Measurements from ENCODE around the gene CTDNEP1. TPM values are rescaled to one million over a fixed set of nuclear protein-coding genes. Genes with fewer than 3 reads are reported as not detected.

CTDNEP1 gene
- total RNA-seq, 4 donors from 2014 or later = 71.5 to 150 (median 111) TPM

DNA sequence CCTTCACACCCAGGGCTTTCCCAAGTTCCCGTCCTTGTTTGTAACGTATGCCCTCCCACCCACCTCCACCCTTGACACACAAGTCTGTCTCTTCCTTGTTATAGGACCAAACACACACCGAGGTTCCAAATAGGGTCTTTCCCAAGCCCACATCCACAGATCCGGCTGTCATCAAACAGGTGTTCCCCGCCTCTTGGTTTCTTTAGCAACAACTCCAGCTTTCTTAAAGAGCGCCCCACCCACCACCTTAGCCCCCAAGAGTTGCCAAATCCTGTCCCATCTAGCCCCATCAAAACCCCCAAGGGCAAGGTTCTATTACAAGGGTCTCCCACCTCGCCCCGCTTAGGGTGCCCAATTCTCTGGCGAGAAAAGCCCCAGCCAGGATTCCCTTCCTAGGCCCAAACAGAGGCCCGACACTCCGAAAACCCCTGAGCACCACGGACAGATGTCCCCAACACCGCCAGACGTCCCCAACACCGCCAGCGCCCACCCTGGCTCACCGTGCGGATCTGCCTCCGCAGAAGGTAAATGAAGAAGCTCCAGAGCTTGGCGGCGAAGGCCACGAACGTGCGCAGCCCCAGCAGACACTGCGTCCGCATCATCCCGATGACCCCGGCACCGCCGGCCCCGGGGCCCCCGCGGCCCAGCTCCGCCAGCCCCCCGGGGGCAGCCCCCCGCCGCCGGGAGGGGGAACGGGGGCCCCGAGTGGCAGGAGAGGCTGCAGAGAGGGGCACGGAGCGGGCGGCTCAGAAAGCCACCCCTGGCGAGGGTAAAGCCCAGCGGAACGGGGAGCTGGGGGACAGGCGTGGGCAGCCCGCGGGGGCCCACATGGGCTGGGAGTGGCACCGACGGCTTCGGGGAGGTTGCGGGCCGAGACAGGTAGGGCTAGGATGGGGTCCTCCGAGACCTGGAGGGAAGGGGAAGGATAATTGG lies 573 bp downstream of the CTDNEP1 start:
- no peaks in the 10 kb centered on the region for H3K27me3 ChIP-seq
- in situ Hi-C loops (cut with MboI; ENCODE audit: low sequenced_read_pairs in 4 of 4) = loop anchor here in 1 of 4 donors (10.0 kb wide), 1 partner anchor 54 kb away; the partner anchor contains the start of gene EIF5A
- intact Hi-C loops (cut with DNase I; ENCODE audit: low total_unique reads) = loop anchor here (5.0 kb wide), 2 partner anchors 321 to 436 kb away; partner anchors contain the start of genes TP53 and WRAP53
- no peak for TF ChIP-seq POLR2A (IDR thresholded peaks at IDR 0.05)
- TF ChIP-seq, protein P1, sequence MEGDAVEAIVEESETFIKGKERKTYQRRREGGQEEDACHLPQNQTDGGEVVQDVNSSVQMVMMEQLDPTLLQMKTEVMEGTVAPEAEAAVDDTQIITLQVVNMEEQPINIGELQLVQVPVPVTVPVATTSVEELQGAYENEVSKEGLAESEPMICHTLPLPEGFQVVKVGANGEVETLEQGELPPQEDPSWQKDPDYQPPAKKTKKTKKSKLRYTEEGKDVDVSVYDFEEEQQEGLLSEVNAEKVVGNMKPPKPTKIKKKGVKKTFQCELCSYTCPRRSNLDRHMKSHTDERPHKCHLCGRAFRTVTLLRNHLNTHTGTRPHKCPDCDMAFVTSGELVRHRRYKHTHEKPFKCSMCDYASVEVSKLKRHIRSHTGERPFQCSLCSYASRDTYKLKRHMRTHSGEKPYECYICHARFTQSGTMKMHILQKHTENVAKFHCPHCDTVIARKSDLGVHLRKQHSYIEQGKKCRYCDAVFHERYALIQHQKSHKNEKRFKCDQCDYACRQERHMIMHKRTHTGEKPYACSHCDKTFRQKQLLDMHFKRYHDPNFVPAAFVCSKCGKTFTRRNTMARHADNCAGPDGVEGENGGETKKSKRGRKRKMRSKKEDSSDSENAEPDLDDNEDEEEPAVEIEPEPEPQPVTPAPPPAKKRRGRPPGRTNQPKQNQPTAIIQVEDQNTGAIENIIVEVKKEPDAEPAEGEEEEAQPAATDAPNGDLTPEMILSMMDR (IDR thresholded peaks at IDR 0.05 in 4 of 5, conservative IDR thresholded peaks at IDR 0.05 in 1 of 5) = no peak
- DNase-seq = no peak
- ATAC-seq = no peak
- H3K4me3 ChIP-seq = peak overlapping the region; percentile 69 to 98 (median 81)
- H3K4me1 ChIP-seq = peaks cover 43 to 44% of the 10 kb centered on the region in 2 donors
- peaks cover 0 to 28% of the 10 kb centered on the region in 2 donors for H3K36me3 ChIP-seq
- H3K9me3 ChIP-seq = no peaks in the 10 kb centered on the region
- H3K27ac ChIP-seq = peak overlapping the region; percentile 98 to 100 (median 98)

DNA sequence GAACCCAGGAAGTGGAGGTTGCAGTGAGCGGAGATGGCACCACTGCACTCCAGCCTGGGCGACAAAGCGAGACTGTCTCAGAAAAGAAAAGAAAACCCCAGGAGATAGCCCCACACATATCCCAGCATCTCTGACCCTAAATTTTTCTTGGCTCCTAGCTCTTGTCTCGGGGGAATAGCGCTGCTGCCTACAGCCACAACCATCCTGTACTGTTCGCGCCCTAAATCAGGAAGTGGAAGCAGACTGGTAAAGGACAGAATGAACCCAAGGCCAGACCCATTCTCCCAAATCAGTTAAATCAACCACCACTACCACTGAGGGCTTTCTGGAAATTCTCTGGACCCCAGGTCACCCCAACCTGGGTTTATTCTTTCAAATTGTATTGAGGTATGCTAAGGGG lies 1.7 kb downstream of the CTDNEP1 start:
- intact Hi-C loops (cut with DNase I; ENCODE audit: low total_unique reads) (loop anchor here (2.0 to 5.0 kb wide), 3 partner anchors 233 to 437 kb away; partner anchors contain the start of genes TP53 and WRAP53), in situ Hi-C loops (cut with MboI; ENCODE audit: low sequenced_read_pairs in 4 of 4) (loop anchor here in 1 of 4 donors (10.0 kb wide), 1 partner anchor 55 kb away; the partner anchor contains the start of gene EIF5A)
- H3K36me3 ChIP-seq = peaks cover 0 to 28% of the 10 kb centered on the region in 2 donors
- no peaks in the 10 kb centered on the region for H3K9me3 ChIP-seq
- TF ChIP-seq, protein P1 (IDR thresholded peaks at IDR 0.05 in 4 of 5, conservative IDR thresholded peaks at IDR 0.05 in 1 of 5) = no peak
- no peak for TF ChIP-seq POLR2A (IDR thresholded peaks at IDR 0.05)
- ATAC-seq (no peak), DNase-seq (no peak)
- H3K4me3 ChIP-seq = peak overlapping the region; percentile 69 to 98 (median 81)
- peaks cover 43 to 44% of the 10 kb centered on the region in 2 donors for H3K4me1 ChIP-seq
- peak overlapping the region; percentile 98 to 100 (median 98) for H3K27ac ChIP-seq
- H3K27me3 ChIP-seq = no peaks in the 10 kb centered on the region

DNA sequence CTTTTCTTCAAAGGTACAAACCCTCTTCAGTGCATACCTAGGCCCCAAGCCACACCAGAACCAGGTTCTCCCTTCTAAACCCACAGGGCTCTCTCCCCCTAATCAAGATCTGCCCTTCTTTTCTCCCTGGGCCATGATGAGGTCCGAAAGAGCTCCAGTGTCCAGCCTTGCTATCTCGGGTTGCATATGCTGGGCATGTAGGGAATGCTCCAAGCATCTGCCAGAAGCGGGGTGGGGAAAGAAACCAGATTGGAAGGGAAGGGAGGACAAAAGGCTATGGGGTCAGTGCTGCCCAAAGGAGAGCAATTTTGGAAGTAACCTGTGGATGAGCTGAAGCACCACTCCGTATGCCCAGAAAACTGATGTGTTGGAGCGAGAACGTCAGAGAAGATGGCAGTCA lies 2.3 kb downstream of the CTDNEP1 start:
- ATAC-seq = peak in 1 of 2 donors; percentile 7
- DNase-seq = peak in 1 of 2 donors; percentile 45
- TF ChIP-seq POLR2A (IDR thresholded peaks at IDR 0.05) = no peak
- TF ChIP-seq, protein P1 (IDR thresholded peaks at IDR 0.05 in 4 of 5, conservative IDR thresholded peaks at IDR 0.05 in 1 of 5) = no peak
- Histone ChIP-seq H3K27me3 (no peaks in the 10 kb centered on the region), H3K4me1 (peaks cover 43 to 44% of the 10 kb centered on the region in 2 donors), H3K9me3 (no peaks in the 10 kb centered on the region), H3K4me3 (peak overlapping the region; percentile 69 to 98 (median 81)), H3K27ac (peak overlapping the region; percentile 98 to 100 (median 98)), H3K36me3 (peaks cover 0 to 29% of the 10 kb centered on the region in 2 donors)
- in situ Hi-C loops (cut with MboI; ENCODE audit: low sequenced_read_pairs in 4 of 4) (no loop called here), intact Hi-C loops (cut with DNase I; ENCODE audit: low total_unique reads) (loop anchor here (2.0 kb wide), 1 partner anchor 234 kb away; no protein-coding TSS in a partner anchor)

DNA sequence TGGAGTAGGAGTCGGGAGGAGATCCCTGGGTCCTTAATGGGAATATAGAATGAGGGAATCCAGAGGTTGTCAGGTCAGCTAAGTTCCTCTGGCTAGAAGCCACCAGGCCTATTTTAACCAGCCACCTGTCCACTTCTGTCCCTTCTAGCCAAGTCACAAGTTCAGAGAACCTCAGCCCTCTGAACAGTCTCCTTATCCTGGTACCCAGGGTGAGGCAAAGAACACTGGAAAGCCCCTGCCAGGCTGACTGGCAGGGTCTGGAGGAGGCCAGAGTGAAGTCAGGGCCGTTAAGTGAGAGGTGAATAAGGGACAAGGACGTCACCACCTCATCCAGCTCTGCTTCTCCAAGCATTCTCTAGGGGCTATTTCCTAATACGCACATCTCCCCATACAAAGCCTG lies 2.7 kb downstream of the CTDNEP1 start:
- Histone ChIP-seq H3K27ac (peak overlapping the region; percentile 98 to 100 (median 98)), H3K27me3 (no peaks in the 10 kb centered on the region), H3K4me1 (peaks cover 43 to 44% of the 10 kb centered on the region in 2 donors), H3K36me3 (peaks cover 0 to 32% of the 10 kb centered on the region in 2 donors), H3K9me3 (no peaks in the 10 kb centered on the region), H3K4me3 (peak overlapping the region in 3 of 4 donors; percentile 37 to 81 (median 69))
- in situ Hi-C loops (cut with MboI; ENCODE audit: low sequenced_read_pairs in 4 of 4) (no loop called here), intact Hi-C loops (cut with DNase I; ENCODE audit: low total_unique reads) (loop anchor here (2.0 kb wide), 1 partner anchor 234 kb away; no protein-coding TSS in a partner anchor)
- peak; percentile 65 to 67 for ATAC-seq
- TF ChIP-seq, protein P1 (IDR thresholded peaks at IDR 0.05 in 4 of 5, conservative IDR thresholded peaks at IDR 0.05 in 1 of 5) = no peak
- TF ChIP-seq POLR2A (IDR thresholded peaks at IDR 0.05) = peak; percentile 80 to 87
- DNase-seq = peak; percentile 74 to 91
